Ascending aorta (tissue), 2 donors: ENCODE data around the gene BAK1. TPM values are rescaled to one million over a fixed set of nuclear protein-coding genes. Genes with fewer than 3 reads are reported as not detected.
A peak's percentile ranks its signal among the peaks of the same experiment; 100 is the strongest.

Experiments used
- DNase-seq, 2 donors: peaks; one replicate each; pipeline ENCODE4 v3.0.0-alpha.2; 2019; ENCODE audit warnings: low spot score in 2 of 2
- H3K27ac ChIP-seq, 2 donors: fragments of 200-600 bp; sonication (generic); one replicate each; pipeline ENCODE4 v1.5.1; 2016 to 2017; ENCODE audit warnings: mild to moderate bottlenecking in 1 of 2
- H3K27me3 ChIP-seq: fragments of 200-600 bp; sonication (generic); one replicate; pipeline ENCODE4 v1.5.1; 2017
- H3K36me3 ChIP-seq, 2 donors: fragments of 200-600 bp; sonication (generic); one replicate each; pipeline ENCODE4 v1.5.1; 2016
- H3K4me1 ChIP-seq, 2 donors: fragments of 200-600 bp; sonication (generic); one replicate each; pipeline ENCODE4 v1.5.1; 2016 to 2017; ENCODE audit warnings: mild to moderate bottlenecking in 1 of 2
- H3K4me3 ChIP-seq, 2 donors: fragments of 200-600 bp; sonication (generic); one replicate each; pipeline ENCODE4 v1.5.1; 2016 to 2017; ENCODE audit warnings: mild to moderate bottlenecking in 1 of 2
- H3K9me3 ChIP-seq, 2 donors: fragments of 200-600 bp; sonication (generic); one replicate each; pipeline ENCODE4 v1.5.1; 2016
- intact Hi-C: fragments of 100-400 bp; cut with DNase I; formaldehyde crosslinking; loops from one replicate; pipeline ENCODE4 v1.15.1; 2023
- total RNA-seq: library from RNA; depleted of rRNA; stranded (reverse); fragments of >200 nt; gene quantifications from one replicate; pipeline ENCODE4 v1.1.0, GENCODE V29; 2016
- TF ChIP-seq, protein P1 (sequence below), 3 experiments: fragments of 200-600 bp in 2 of 3; fragments of 450-650 bp in 1 of 3; sonication (generic) in 2 of 3; IDR thresholded peaks; one replicate each; pipeline ENCODE4 v1.5.1; 2016 to 2019; ENCODE audit warnings: antibody characterized with exemption in 3 of 3, mild to moderate bottlenecking in 1 of 3, moderate library complexity in 1 of 3

BAK1 gene
- total RNA-seq, 1 donor from 2014 or later: 8.7 TPM

DNA sequence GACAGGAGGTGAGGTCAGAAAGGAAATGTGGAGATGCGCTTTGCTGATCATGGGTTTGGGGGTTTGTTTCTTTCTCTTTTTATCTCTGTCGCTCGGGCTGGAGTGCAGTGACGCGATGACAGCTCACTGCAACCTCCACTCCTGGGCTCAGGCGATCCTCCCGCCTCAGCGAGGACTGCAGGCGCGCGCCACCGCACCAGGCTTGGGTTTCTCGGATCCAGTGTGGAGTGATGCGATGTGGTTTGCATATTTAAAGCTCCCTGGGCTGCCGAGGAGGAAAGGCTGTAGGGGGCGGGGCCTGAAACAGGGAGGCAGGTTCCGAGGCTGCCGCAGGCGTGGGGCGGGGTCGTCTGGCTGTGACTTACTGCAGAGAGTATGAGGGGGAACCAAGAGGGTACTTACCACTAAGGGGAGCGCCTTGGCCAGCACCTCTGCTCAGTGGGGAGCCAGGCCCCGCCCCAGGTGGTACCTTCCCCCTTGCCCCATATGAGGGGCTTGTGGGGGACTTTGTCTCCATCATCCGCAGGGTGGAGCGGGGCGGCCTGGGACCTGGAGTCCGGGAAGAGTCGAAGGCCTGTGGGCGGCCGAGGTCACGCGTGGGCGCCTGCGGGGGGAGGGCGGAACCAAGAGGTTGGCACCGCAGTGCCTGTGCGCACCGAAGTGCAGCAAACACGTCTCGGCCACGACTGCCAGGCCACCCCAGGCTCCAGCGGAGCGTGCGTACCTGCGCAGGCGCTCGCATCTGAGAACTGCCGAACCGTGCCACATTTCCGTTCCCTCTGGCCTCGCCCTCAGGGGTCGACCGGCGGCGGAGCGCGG, 12.7 kb upstream of the BAK1 start:
- Histone ChIP-seq H3K4me1 (no peaks in the 10 kb centered on the region), H3K9me3 (no peaks in the 10 kb centered on the region), H3K36me3 (no peaks in the 10 kb centered on the region), H3K27ac (no peak overlapping the region), H3K27me3 (no peaks in the 10 kb centered on the region), H3K4me3 (peak overlapping the region in 1 of 2 donors; percentile 39)
- DNase-seq: no peak
- TF ChIP-seq, protein P1, sequence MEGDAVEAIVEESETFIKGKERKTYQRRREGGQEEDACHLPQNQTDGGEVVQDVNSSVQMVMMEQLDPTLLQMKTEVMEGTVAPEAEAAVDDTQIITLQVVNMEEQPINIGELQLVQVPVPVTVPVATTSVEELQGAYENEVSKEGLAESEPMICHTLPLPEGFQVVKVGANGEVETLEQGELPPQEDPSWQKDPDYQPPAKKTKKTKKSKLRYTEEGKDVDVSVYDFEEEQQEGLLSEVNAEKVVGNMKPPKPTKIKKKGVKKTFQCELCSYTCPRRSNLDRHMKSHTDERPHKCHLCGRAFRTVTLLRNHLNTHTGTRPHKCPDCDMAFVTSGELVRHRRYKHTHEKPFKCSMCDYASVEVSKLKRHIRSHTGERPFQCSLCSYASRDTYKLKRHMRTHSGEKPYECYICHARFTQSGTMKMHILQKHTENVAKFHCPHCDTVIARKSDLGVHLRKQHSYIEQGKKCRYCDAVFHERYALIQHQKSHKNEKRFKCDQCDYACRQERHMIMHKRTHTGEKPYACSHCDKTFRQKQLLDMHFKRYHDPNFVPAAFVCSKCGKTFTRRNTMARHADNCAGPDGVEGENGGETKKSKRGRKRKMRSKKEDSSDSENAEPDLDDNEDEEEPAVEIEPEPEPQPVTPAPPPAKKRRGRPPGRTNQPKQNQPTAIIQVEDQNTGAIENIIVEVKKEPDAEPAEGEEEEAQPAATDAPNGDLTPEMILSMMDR (IDR thresholded peaks at IDR 0.05): no peak
- intact Hi-C loops: no loop called here

DNA sequence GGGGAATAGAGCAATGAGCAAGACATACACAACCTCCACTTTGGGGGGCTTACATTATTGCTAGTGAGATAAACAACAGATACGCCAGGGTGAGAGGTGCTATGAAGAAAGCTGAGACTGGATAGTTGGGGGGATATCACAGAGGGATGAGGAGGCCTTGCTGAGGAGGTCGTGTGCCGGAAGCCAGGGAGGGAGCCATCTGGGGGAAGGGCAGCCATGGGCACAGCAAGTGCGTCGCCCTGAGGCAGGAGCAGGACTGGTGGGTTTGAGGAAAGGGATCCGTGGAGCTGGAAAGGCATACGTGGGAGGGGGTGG, 12.2 kb upstream of the BAK1 start:
- DNase-seq: no peak
- no peaks in the 10 kb centered on the region for H3K36me3 ChIP-seq
- TF ChIP-seq, protein P1 (IDR thresholded peaks at IDR 0.05): no peak
- H3K9me3 ChIP-seq: no peaks in the 10 kb centered on the region
- H3K27ac ChIP-seq: no peak overlapping the region
- intact Hi-C loops: no loop called here
- no peaks in the 10 kb centered on the region for H3K27me3 ChIP-seq
- H3K4me1 ChIP-seq: no peaks in the 10 kb centered on the region
- no peak overlapping the region for H3K4me3 ChIP-seq

DNA sequence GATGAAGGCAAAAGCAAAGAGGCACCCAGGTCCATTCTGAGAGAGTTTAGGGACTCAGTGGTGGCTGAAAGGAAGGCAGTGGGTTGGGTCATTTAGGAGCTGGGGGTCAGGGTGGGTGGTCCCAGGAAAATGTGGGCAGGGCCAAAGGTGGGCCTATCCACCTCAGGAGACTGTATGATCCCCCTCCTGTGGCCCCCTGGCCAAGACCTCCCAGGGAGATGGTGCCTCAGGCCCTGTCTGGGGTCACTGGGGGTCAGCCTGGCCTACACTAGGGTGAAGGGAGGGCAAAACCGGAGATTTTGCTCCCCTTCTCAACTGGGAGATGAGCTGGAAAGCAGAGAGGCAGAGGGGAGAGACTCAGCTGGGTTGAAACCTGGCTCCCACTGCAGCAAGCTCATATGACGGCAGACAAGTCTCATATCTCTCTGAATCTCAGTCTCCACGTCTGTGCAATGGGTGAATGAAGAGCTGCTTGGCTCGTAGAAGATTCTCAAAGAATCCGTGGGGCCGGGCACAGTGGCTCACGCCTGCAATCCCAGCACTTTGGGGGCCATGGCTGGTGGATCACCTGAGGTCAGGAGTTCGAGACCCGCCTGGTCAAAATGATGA, 11.5 kb upstream of the BAK1 start:
- H3K9me3 ChIP-seq: no peaks in the 10 kb centered on the region
- TF ChIP-seq, protein P1 (IDR thresholded peaks at IDR 0.05): no peak
- H3K27me3 ChIP-seq: no peaks in the 10 kb centered on the region
- no peak overlapping the region for H3K27ac ChIP-seq
- intact Hi-C loops: no loop called here
- no peaks in the 10 kb centered on the region for H3K36me3 ChIP-seq
- no peak overlapping the region for H3K4me3 ChIP-seq
- DNase-seq: no peak
- no peaks in the 10 kb centered on the region for H3K4me1 ChIP-seq

DNA sequence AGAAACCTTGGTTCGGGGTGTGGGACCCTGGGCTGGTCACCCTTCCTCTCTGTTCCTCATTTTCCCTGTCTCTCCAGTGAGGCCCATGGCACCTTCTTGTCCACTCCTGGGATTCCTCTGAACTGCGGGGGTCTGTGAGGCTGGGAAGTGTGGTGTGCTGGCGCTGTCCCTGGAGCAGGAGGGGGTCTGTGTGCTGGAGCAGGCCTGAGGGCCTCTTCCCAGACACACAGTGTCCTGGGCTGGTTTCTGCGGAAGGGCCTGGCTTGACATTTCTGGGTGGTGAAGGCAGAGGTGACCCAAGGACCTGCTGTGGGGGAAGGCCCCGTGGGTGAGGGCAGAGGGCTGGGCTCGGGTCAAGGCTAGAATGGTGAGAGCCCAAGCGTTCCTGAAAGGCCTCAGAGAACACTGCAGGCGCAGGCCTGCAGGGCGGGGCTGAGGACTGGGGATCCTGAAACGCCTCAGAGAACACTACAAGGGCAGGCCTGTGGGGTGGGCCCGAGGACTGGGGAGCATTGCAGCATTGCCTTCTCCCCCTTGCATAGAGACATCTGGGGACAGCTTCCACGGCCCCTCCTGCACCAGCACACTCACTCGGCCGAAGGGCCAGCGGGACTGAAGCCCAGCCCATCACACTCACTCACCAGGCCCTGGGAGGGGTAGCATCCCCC, 10.6 kb upstream of the BAK1 start:
- TF ChIP-seq, protein P1 (IDR thresholded peaks at IDR 0.05): no peak
- Histone ChIP-seq H3K4me3 (no peak overlapping the region), H3K27me3 (no peaks in the 10 kb centered on the region), H3K4me1 (peaks cover 0 to 3% of the 10 kb centered on the region in 2 donors), H3K36me3 (no peaks in the 10 kb centered on the region), H3K9me3 (no peaks in the 10 kb centered on the region), H3K27ac (no peak overlapping the region)
- intact Hi-C loops: no loop called here
- DNase-seq: no peak

DNA sequence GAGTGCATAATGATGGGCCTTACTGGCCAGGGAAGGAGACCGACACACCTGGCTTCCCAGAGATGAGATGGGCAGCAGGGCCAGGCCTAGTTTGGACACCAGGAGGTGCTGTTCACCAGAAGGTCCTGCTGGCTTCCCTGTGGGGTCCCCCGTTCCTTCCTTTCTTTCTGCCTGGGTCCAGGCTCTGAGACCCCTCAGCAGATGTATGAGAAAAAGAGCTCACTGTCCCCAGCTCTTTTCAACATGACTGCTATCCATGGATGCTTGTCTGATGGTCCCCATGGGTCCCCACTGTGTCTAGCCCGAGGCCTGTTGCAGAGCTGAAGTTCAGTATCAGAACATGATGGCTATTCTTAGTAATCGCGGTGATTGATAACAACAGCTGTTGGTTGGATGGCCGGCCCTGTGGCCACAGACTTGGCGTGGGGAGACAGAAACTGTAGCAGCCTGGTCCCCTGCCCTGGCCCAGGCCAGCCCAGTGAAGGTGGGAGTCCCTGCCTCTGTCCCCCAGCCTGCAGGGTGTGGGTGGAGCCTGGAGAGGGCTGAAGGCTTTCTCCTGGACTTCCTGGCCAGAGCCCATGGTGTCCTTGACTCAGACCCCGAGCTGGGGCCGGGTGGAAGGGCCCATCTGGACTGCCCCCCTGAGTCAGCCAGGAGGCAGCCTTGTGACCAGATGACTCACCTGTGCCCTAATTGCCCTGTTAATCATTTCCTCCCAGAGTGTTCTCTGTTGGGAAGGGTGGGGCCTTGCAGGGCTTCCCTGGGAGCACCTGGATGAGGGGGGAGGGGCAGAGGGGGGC, 9.9 kb upstream of the BAK1 start:
- H3K9me3 ChIP-seq: no peaks in the 10 kb centered on the region
- DNase-seq: no peak
- H3K4me1 ChIP-seq: peaks cover 0 to 3% of the 10 kb centered on the region in 2 donors
- no peaks in the 10 kb centered on the region for H3K36me3 ChIP-seq
- intact Hi-C loops: loop anchor here (5.0 kb wide), 1 partner anchor 177 kb away; no protein-coding TSS in a partner anchor
- no peak overlapping the region for H3K4me3 ChIP-seq
- TF ChIP-seq, protein P1 (IDR thresholded peaks at IDR 0.05): peak in 2 of 3 experiments; percentile 22 to 35
- no peaks in the 10 kb centered on the region for H3K27me3 ChIP-seq
- no peak overlapping the region for H3K27ac ChIP-seq
